GM12878 (cell line): ENCODE measurements around the gene MYO10. TPM values are rescaled to one million over a fixed set of nuclear protein-coding genes. Genes with fewer than 3 reads are reported as not detected.

Experiments
- ATAC-seq: fragments of 200-7000 bp; cut with Tn5 transposase; 3 replicates; pipeline ENCODE4 v1.9.1; 2020; ENCODE audit warnings: mild to moderate bottlenecking, moderate library complexity
- BruUV-seq: library from RNA; stranded (reverse); fragments of 400-500 nt; replicated peaks from 2 replicates; lab custom pipeline; 2021; lab: Mats Ljungman, UMichigan
- CTCF ChIA-PET: fragments of 300-600 bp; sonication (Branson Sonifier 250); formaldehyde crosslinking; extraction: SDS; loops from one replicate; lab custom pipeline; 2021; ENCODE audit warnings: inconsistent platforms; lab: Yijun Ruan, JAX
- POLR2A ChIA-PET: fragments of 350-600 bp; formaldehyde crosslinking; extraction: SDS; loops from one replicate; lab custom pipeline; 2021; ENCODE audit warnings: inconsistent platforms; lab: Charles Lee
- RAD21 ChIA-PET: fragments of 300-600 bp; sonication (Branson Sonifier 250); formaldehyde crosslinking; loops from one replicate; lab custom pipeline; 2023; ENCODE audit warnings: antibody characterized with exemption; ENCODE audit not compliant: unreplicated experiment; lab: Charles Lee
- SMC1A ChIA-PET: fragments of 300-600 bp; sonication (Branson Sonifier 250); formaldehyde crosslinking; loops from one replicate; lab custom pipeline; 2023; ENCODE audit not compliant: unreplicated experiment, uncharacterized antibody; lab: Charles Lee
- DNase-seq: peaks from one replicate; pipeline ENCODE4 v3.0.0-alpha.2; 2011; ENCODE audit warnings: low read depth, low spot score
- FAIRE-seq: peaks from 3 replicates; lab custom pipeline; 2011; peaks lifted over from hg19 to GRCh38; lab: Jason Lieb, UNC
- H2AFZ ChIP-seq: 2 replicates; pipeline ENCODE4 v1.6.0; 2011; ENCODE audit warnings: low read depth, low read length, control low read depth; ENCODE audit not compliant: control insufficient read depth
- H3K27ac ChIP-seq: 2 replicates; pipeline ENCODE4 v1.5.1; 2011; ENCODE audit warnings: control low read depth; ENCODE audit not compliant: control insufficient read depth, insufficient read depth
- H3K27me3 ChIP-seq, 2 experiments: replicated peaks in 1 of 2; 2 replicates each; pipeline versions ENCODE4 v1.6.0 to v1.6.1; 2011; ENCODE audit warnings: low read length in 1 of 2; ENCODE audit not compliant: control insufficient read depth in 2 of 2, insufficient read depth in 2 of 2
- H3K36me3 ChIP-seq, 2 experiments: 2 replicates each; pipeline ENCODE4 v1.5.1; 2011; ENCODE audit warnings: low read length in 1 of 2; ENCODE audit not compliant: control insufficient read depth in 2 of 2, insufficient read depth in 2 of 2
- H3K4me1 ChIP-seq: 2 replicates; pipeline ENCODE4 v1.6.1; 2011; ENCODE audit warnings: mild to moderate bottlenecking, low read length, moderate library complexity, mixed read lengths; ENCODE audit not compliant: control insufficient read depth, insufficient read depth
- H3K4me2 ChIP-seq: 2 replicates; pipeline ENCODE4 v1.6.0; 2011; ENCODE audit warnings: control low read depth; ENCODE audit not compliant: control insufficient read depth, insufficient read depth
- H3K4me3 ChIP-seq: fragments of 200-600 bp; sonication (generic); 2 replicates; pipeline ENCODE4 v1.5.1; 2016
- H3K79me2 ChIP-seq: 2 replicates; pipeline ENCODE4 v1.6.0; 2011; ENCODE audit warnings: low read length; ENCODE audit not compliant: control insufficient read depth, insufficient read depth
- H3K9ac ChIP-seq: 2 replicates; pipeline ENCODE4 v1.8.0; 2011; ENCODE audit warnings: low read length, control low read depth, mixed read lengths; ENCODE audit not compliant: control insufficient read depth, insufficient read depth
- H3K9me3 ChIP-seq: replicated peaks from 3 replicates; pipeline ENCODE4 v1.5.1; 2011; ENCODE audit warnings: mild to moderate bottlenecking, low read length; ENCODE audit not compliant: control insufficient read depth, insufficient read depth
- H4K20me1 ChIP-seq: 2 replicates; pipeline ENCODE4 v1.6.0; 2011; ENCODE audit not compliant: control insufficient read depth, insufficient read depth
- ASH2L ChIP-seq: fragments of 300-600, 200-600 bp; sonication (generic); IDR thresholded peaks from 2 replicates; pipeline ENCODE4 v1.6.1; 2017; ENCODE audit warnings: low read depth, mild to moderate bottlenecking, borderline replicate concordance
- FOS ChIP-seq: IDR thresholded peaks from 3 replicates; pipeline ENCODE4 v1.6.1; 2011; ENCODE audit warnings: borderline replicate concordance; ENCODE audit not compliant: insufficient read length; ENCODE audit errors: extremely low read depth
- FOXK2 ChIP-seq: fragments of 450-650 bp; IDR thresholded peaks from 2 replicates; pipeline ENCODE4 v1.6.1; 2017; ENCODE audit warnings: mild to moderate bottlenecking, moderate library complexity
- IRF4 ChIP-seq: IDR thresholded peaks from 2 replicates; pipeline ENCODE4 v1.6.1; 2011; ENCODE audit warnings: low read depth, low read length
- JUNB ChIP-seq: IDR thresholded peaks from 2 replicates; pipeline ENCODE4 v1.6.1; 2016; ENCODE audit warnings: antibody characterized with exemption, mild to moderate bottlenecking
- KLF5 ChIP-seq: fragments of 450-650 bp; IDR thresholded peaks from 2 replicates; pipeline ENCODE4 v1.6.1; 2014; ENCODE audit warnings: mild to moderate bottlenecking; ENCODE audit not compliant: partially characterized antibody
- MYB ChIP-seq: fragments of 150-350 bp; IDR thresholded peaks from 2 replicates; pipeline ENCODE4 v1.6.1; 2014; ENCODE audit warnings: mild to moderate bottlenecking, low read depth, low read length, borderline replicate concordance
- NRF1 ChIP-seq: conservative IDR thresholded peaks from 2 replicates; pipeline ENCODE4 v1.6.1; 2011; ENCODE audit warnings: mild to moderate bottlenecking, low read depth, low read length, improper control_type of control experiment
- POLR2AphosphoS2 ChIP-seq: IDR thresholded peaks from 2 replicates; pipeline ENCODE4 v1.6.1; 2011; ENCODE audit warnings: low read depth, mild to moderate bottlenecking, low read length, improper control_type of control experiment, moderate library complexity
- RAD21 ChIP-seq: IDR thresholded peaks from 2 replicates; pipeline ENCODE4 v1.6.1; 2011; ENCODE audit warnings: mild to moderate bottlenecking, low read depth, low read length, moderate library complexity; ENCODE audit not compliant: insufficient read depth
- RELB ChIP-seq: fragments of 450-650 bp; IDR thresholded peaks from 2 replicates; pipeline ENCODE4 v1.6.1; 2017; ENCODE audit warnings: low read depth, mild to moderate bottlenecking, moderate library complexity
- WGBS: methylation state at CpG from one replicate; pipeline ENCODE4 v1.1.6; 2016; ENCODE audit warnings: low lambda C conversion rate; ENCODE audit not compliant: insufficient replicate concordance, insufficient coverage; ENCODE audit errors: missing lambda C conversion rate; 5-methylcytosine and 5-hydroxymethylcytosine counted together
- in situ Hi-C: fragments of 300-500 bp; cut with MboI; formaldehyde crosslinking; loops from 9 replicates; pipeline ENCODE4 v1.14.3; 2018; ENCODE audit warnings: mixed read lengths
- intact Hi-C: fragments of 100-400 bp; cut with micrococcal nuclease; formaldehyde crosslinking; loops from one replicate; pipeline ENCODE4 v1.14.2; 2022; ENCODE audit not compliant: unreplicated experiment
- polyA plus RNA-seq, 11 experiments: library from polyadenylated mRNA; depleted of rRNA in 4 of 11; unstranded in 6 of 11; stranded (reverse) in 5 of 11; fragments of >200 nt; fragmentation: Nextera tagmentation in 4 of 11; fragmentation: Illumina TruSeq in 1 of 11; extraction: Ambion mirVana in 4 of 11; extraction: Trizol in 1 of 11; gene quantifications; 1 replicate in 1 of 11; 2 replicates in 10 of 11; pipeline versions ENCODE4 v1.2.1 to v1.2.3, GENCODE V29; 2011 to 2016; ENCODE audit warnings: inconsistent platforms in 2 of 11, missing spikeins in 2 of 11, low read depth in 1 of 11
- total RNA-seq, 4 experiments: library from RNA; depleted of rRNA in 3 of 4; stranded (reverse); fragments of >200 nt in 3 of 4; fragmentation: Illumina TruSeq in 1 of 4; extraction: Trizol in 1 of 4; gene quantifications; 2 replicates each; pipeline versions ENCODE4 v1.2.1 to v1.2.3, GENCODE V29; 2013 to 2021

MYO10 gene
- total and polyA plus RNA-seq, 10 of the 15 experiments (the other 5 are each of a cell fraction or from before 2014, with no cell fraction given) = 0.02 to 0.77 (median 0.17) TPM

DNA sequence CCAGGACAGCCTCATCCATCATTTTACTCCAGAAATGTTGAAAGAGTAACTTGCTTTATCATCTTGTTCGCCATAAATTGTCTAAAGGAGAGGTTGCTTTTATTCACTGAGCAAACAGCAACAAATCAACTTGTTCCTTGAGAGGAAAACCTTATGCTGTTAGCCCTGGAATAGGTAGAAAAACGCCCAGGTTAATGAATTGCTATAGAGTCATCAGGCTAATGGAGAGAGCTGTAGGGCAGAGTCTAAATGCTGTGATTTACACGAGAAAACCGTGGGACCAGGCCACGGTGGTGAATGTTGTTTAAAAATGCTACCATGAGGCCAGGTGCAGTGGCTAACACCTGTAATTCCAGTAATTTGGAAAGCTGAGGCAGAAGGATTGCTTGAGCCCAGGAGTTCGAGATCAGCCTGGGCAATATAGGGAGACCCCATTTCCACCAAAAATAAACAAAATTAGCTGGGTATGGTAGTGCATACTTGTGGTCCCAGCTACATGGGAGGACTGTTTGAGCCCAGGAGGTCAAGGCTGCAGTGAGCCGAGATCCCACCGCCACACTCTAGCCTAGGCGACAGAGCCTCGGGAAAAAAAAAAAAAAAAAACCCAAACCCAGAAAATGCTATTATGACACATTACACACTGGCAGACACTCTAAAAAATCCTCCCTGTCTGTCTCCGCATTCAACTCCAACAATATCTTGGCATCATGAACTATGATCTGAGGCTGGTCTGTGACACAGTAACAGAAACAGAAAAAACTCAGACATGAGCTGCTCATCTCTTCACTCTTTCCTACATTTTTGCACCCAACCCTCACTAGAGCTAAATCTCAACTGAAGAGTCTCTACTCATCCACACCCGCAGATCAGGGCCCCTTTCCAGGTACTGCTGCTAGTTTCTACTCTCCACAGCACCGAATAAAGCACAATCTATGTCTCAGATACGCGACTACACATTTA is 200.7 kb downstream of the MYO10 start:
- Histone ChIP-seq H3K4me2 (no peak overlapping the region), H4K20me1 (no peaks in the 10 kb centered on the region), H3K9me3 (no peaks in the 10 kb centered on the region), H3K79me2 (no peaks in the 10 kb centered on the region), H3K9ac (no peak overlapping the region), H3K27ac (no peak overlapping the region), H3K36me3 (no peaks in the 10 kb centered on the region), H3K4me1 (no peaks in the 10 kb centered on the region), H3K27me3 (no peaks in the 10 kb centered on the region), H2AFZ (no peak overlapping the region), H3K4me3 (no peak overlapping the region)
- no peak for FAIRE-seq
- no peak for DNase-seq
- no peak for ATAC-seq
- ChIA-PET RAD21 (no interaction called here), SMC1A (no interaction called here), POLR2A (no interaction called here), CTCF (interaction anchor here (0.7 kb wide), 1 partner anchor 1811 kb away, joined by 3 read pairs; no protein-coding TSS in a partner anchor)
- WGBS = 48% methylated on average over 14 of the region's 15 CpGs
- BruUV-seq = no TSS peak
- no peak for TF ChIP-seq IRF4
- TF ChIP-seq NRF1 = no peak
- no peak for TF ChIP-seq RAD21
- intact Hi-C loops = no loop called here
- in situ Hi-C loops = no loop called here

DNA sequence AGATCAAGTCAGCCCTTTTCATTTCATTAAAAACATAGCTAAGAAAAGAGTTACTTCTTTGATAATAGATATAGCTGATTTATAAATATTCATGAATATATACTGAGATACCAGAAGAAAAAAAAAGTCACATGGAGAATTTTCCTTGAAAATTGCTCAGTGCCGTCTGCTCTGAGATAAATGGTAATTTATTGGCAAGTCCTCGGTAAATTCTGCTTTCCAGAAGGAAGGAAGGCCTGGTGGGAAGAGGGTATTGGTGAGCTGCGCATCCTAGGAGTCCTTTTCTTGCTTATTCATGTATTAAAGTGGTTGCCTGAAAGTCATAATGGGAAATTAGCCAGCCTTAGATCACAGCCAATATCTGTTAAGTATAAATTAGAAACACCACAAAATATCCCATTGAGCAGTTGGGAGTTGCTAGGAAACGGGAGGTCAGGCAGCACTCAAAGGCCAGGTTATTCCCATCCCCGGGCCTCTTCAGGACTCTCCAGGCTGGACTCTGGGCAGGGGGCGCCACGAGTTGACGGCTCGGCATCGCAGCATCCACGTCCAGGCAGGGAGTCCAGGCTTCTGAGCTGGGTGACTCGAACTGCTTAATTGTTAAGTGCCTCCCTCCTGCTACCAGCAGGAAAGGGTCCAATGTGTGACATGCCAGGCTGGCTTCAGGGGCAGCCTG is 202.6 kb downstream of the MYO10 start:
- RAD21 ChIA-PET = no interaction called here
- Histone ChIP-seq H3K9me3 (no peaks in the 10 kb centered on the region), H4K20me1 (no peaks in the 10 kb centered on the region), H3K4me3 (no peak overlapping the region), H3K27me3 (no peaks in the 10 kb centered on the region), H2AFZ (no peak overlapping the region), H3K4me1 (no peaks in the 10 kb centered on the region), H3K79me2 (no peaks in the 10 kb centered on the region), H3K9ac (no peak overlapping the region), H3K27ac (no peak overlapping the region), H3K36me3 (no peaks in the 10 kb centered on the region), H3K4me2 (no peak overlapping the region)
- WGBS = 51% methylated on average over 12 of the region's 12 CpGs
- intact Hi-C loops (no loop called here), in situ Hi-C loops (no loop called here)
- POLR2A ChIA-PET = no interaction called here
- FAIRE-seq (no peak), DNase-seq (no peak), ATAC-seq (no peak)
- CTCF ChIA-PET = interaction anchor here (0.7 kb wide), 1 partner anchor 9 kb away, joined by 3 read pairs; no protein-coding TSS in a partner anchor
- SMC1A ChIA-PET = no interaction called here
- no TSS peak for BruUV-seq
- TF ChIP-seq RELB (no peak), MYB (no peak), ASH2L (no peak), JUNB (no peak), POLR2AphosphoS2 (no peak), FOS (no peak), FOXK2 (no peak), KLF5 (no peak)
